ENCODE measurements around the gene SPRR4.

The SPRR4 gene

DNA sequence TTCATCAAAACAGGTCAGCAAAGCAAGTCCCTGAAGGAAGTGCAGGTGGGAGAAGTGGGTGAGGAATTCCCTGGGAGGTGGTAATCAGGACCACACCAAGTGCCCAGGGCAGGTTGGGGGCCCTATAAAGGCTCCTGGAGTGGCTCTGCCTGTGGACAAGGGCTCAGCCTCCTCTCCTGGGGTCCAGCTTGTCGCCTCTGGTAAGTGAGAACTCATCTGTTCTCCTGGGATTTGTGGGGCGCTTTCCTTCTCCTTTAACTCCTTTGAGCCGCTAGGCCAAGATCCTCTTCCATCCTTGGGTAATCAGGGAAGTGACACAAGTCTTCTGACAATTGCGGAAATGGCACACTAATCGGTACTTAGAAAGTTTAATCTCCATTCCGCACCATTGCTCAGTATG is at the start of gene SPRR4:
TSS of gene SPRR4 (plus strand) at position 154 of the 400 bp plus-strand sequence. CDS start 1,243 bp downstream, outside the sequence.
- DNase-seq = no peak

DNA sequence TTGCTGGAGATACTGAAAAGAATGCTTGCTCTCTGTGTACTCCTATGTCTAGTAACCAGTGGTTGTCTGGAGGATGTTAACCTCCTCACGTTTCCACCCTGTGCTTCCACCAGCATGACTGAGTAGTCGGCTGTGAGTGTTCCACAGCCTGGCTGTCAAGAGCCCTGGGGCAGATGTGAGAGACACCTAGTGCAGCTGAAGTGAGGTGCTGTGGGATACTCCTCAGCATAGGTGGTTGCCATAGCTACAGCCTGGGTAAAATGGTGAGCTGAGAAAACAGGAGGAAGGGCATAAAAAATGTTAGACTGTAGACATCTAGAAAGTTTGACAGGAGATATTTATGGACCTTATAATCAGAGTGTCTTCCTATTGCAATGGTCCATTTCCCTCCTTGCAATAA is 46.3 kb upstream of the SPRR4 start:
- no peak for DNase-seq

- no peak for DNase-seq
These were observed 44.4 kb upstream of the SPRR4 start for GRCh38 chr1:152926091-152926490.

DNA sequence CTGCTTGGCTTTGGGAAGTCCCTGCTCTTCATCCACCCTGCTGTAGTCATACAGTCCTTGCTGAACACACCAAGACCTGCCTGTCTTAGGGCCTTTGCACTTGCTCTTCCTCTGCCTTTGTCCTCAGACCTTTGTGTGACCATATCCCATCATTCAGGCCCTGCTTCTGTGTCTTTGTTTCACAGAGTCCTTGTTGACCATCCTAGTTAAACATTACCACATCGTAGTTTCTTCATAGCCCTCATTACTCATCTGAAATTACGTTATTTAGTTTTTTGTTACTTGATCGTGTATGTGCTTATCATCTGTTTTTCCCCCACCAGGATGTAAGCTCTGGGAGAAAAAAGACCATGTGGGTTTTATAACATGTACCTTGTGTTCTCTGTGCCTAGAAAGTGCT is 41.8 kb upstream of the SPRR4 start:
- DNase-seq = no peak

- DNase-seq = no peak
These were observed 38.2 kb upstream of the SPRR4 start for GRCh38 chr1:152932170-152932811.

DNA sequence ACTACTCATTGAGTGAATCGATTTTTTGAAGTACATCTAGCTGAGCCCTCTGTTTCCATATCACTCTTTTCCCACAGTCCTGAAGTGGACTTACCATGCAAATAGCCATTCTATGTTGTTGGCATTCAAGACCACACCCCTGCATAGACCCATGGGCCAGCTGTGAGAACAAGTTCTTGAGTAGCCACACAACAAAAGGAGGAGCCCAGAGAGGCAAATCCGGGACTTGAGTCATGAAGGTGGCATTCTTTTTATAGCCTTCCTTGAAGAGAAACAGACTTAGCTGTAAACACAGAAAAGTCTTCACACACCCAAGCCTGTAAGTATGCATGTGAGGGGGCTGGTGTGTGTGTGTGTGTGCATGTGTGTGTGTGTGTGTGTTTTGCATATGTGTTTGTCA is 37.3 kb upstream of the SPRR4 start:
- no peak for DNase-seq

DNA sequence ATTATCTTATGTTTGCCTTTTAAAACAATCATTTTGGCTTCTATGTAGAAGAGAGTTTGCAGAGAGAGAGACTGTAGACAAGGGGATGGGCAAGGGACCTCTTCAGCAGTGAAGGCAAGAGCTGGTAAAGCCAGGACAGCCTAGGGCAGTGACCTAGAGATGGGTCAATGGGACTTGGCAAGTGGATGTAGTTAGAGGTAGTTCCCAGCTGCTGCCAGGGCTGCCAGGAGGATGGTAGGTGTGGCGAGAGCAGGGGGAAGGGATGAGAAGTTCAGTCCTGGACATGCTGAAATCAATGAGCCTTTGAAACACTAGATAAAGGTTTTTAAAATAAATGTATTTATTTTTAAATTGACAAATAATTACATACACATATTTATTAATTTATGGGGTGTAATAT is 29.8 kb upstream of the SPRR4 start:
- no peak for DNase-seq

DNA sequence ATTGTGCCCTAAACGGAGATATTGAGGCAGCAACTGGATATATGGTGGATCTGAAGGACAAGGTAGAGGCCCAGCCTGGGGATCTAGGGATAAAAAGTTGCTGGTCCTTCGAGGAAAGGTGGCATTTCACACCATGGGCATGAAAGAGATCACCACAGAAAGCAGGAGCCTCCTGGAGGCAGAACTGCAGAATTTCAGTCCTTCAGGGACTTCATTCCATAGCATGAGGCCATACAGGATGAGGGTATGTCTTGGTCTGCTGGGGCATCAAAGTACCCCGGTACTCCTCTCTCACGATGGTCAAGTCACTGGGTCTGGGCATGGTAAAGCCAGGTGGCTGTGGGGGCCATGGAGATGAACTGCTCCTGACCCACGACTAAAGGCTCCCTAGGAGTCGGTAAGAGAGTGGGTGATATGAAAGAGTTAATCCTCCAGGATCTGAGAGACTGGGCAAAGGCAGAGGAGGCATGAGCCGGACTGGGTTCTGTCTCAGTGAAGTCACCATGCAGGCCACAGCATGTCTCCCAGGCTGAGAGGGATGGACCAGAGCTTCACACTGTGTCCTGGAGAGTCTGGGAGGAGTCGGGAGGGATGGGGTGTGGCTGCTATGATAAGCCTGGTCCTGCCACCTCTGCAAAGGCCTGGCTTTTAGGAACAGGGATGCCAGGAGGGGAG is 29.3 kb upstream of the SPRR4 start:
- DNase-seq = no peak

DNA sequence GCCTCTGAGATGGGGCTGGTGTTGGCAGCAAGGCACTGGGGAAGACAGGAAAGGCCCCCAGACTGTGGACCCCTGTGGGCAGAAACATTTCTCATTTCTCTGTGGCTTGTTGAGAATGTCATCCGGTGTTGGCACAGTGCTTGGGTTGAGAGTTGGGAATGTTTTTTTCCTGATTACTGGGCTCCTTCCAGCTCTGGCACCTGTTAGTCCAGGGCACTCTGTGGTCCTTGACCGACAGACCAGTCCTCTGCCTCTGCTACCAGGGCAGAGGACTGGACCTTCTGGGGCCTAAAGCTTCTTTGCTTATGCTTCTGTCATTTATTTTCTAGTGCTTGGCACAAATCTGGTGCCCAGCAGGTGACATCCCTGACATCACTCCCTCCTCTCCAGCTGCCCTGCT is 28.3 kb upstream of the SPRR4 start:
- no peak for DNase-seq

DNA sequence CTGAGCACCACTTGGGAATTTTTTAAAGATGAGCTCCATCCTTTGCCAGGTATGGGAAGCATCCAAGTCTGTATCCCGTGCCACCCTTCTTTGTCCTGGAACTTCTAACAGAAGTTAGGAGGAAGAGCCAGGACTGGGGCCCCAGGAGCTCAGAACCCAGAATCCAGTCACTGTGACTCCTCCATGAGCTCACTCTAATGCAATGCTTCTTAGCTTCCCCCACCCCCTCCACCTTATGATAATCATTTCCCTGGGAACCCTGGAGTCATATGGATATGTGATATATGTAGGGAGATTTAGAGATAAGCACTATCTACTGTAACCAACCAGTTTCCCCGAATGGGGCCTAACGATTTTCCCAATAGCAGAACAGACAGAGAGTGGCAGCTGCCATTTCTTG is 24.2 kb upstream of the SPRR4 start:
- DNase-seq = no peak

DNA sequence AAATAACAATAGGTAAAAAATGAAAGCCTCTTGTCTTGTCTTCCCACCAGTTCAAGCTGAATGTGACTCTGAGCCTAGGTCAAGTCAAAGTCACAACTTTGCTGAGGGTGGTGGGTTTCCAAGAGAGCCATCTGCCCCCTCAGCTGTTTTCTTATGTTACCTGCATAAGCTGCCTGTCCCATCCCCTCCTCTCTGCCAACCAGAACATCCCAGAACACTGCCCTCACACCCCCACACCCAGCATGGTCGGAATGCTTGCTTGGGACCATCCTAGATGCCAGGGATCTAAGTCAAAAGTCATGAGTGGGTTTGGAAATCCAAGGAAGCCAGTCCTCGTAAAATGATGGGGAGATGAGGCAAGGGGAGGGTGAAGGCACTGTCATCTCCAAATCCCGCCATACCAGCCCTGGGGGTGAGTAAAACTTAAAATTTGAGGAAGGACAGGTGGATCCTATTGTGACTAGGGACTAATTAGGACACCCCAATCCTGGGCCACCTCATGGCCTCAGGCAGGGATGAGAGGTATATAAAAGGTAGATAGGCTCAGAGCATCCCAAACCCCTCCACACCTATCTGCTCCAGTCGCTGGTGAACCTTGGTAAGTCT is 23.7 kb upstream of the SPRR4 start, which contains the start of gene SPRR5:
TSS of gene SPRR5 (plus strand) at position 556 of the 606 bp plus-strand sequence. CDS start 1,349 bp downstream, outside the sequence.
- no peak for DNase-seq

DNA sequence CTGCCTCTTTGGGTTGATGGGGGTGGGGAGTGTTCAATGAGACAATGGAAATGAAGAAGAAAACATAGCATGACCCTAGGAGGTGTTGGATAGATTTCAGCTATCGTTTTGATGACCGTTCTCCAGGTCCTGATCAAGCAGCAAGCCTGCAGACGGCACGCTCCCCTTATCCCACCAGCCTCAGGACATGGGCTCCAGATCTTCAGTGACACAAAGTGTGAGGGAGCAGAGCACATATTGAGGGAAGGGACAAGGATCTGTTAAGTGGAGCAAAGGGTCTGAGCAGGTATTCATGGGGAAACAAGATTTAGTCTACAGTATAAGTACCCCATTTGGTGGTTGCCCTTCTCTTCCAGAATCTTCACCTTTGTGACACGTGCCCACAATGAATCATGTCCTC is 18.7 kb upstream of the SPRR4 start:
- DNase-seq = no peak

GRCh38 chr1:152953761-152954160 is 16.7 kb upstream of the SPRR4 start:
- DNase-seq = no peak

- DNase-seq = no peak
These were observed 16.0 kb upstream of the SPRR4 start for GRCh38 chr1:152954436-152954835.

DNA sequence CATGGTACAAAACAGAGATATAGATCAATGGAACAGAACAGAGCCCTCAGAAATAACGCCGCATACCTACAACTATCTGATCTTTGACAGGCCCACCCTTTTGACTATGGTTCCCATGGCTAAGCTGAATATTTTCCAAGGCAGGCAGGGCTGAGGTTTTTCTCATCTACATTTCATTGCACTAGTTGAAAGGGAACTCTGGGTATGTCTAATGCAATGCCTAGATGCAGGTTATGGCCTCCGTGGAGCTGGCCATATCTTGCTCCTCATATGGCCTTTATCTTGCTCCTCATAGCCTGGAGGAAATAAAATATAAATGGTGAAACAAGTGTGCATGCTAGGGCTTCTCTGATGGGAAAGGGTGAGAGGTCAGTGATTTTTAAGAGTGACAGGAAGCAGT is 12.9 kb upstream of the SPRR4 start:
- no peak for DNase-seq

DNA sequence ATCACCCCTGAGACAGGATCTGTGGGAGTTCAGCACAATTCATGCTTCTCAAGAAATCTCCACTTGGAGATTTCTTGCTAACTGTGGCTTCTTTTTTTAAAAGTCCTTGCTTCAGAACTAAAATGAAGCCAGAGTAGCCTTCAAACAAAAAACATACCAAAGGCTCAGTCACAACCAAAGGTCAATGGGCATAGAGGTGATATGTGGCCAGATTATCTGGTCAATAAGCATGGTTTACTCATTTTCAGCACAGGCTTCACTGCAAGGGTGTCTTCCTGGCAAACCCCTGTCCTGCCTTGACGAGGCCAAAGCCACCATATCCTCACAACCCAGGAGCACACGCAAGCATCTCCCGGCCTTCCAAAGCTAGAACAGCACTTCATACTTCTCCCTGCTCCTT is 11.2 kb upstream of the SPRR4 start:
- no peak for DNase-seq

- no peak for DNase-seq
These were observed 10.5 kb upstream of the SPRR4 start for GRCh38 chr1:152959801-152960451.

DNA sequence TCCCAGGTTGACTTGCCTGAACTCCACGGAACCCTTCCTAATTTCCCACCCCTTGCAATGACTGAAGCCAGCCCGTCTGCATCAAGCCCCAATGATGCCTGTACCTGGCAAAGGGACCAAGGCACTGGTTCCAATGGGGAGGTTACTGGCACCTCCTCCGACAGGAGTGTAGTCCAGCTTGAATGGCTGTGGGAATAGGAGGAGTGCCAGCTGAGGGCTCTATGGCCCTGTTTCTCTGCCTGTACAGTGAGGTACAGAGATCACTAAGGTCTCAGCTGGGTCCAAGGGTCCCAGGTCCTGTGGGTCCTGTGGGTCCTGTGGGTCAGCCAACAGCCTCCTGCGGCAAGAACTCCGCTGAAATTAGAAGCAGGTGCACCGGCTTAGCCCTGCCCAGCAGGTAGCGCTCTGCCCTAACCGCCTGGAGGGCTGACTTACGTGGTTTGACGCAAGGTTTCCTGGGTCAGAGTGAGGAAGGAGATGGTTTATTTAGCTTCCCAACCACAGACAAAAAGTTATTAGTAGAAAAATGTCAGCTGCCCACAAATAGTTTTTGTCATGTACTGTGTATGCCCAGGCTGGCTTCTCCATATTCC is 9.9 kb upstream of the SPRR4 start:
- DNase-seq = no peak

DNA sequence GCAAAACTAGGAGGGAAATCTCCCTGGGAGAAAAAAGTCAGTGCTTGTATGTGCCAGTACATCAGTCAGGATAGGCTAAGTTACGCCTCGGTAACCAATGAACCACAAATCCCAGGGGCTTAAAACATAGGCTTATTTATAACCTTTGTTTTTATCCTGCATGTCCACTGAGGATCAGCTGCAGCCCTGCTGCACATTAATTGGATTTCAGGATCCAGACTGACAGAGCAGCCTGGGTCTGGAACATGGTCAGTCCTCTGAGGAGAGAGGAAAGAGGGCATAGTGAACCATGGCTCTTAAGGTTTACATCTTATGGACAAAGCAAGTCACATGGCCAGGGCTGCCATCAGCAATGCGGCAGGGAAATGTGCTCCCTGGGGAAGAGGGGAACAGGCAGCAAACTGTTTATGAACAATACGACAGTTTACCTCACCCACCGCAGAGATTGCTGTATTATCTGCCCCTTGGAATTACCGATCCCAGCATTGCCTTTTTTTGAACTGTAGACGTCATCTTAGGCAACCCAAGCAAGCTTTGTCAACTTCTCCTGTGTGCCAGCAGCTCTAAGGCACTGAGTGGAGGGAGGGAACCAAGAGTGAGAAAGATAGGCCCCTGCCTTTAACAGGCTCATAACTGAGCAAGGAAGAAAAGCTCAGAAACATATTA is 9.1 kb upstream of the SPRR4 start:
- no peak for DNase-seq

DNA sequence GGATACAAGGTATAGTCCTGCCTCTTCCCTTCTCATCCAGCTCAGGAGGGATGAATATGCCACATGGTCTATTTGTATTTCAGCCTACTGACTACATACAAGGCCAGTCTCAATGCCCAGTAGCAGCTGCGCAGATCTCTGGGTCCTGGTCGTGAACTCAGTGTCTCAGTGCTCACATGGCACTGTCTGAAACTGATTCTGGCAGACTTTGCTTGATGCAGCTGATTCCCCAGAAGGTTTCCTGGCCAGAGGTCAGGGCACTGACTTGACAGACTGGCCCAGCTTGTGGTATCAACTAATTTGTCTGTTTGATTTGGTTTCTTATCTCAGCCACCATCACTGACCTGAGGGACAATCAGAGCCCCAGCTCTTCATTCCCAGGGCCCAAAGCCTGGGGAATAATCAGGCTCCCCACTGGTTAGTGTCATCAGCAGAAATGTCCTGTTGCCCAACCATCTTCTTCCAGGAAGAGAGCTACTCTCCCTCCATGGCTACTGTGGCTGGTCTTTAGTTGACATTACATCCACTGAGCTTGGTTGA is 7.5 kb upstream of the SPRR4 start:
- DNase-seq = no peak

GRCh38 chr1:152964536-152964935 is 5.9 kb upstream of the SPRR4 start:
- DNase-seq = no peak

DNA sequence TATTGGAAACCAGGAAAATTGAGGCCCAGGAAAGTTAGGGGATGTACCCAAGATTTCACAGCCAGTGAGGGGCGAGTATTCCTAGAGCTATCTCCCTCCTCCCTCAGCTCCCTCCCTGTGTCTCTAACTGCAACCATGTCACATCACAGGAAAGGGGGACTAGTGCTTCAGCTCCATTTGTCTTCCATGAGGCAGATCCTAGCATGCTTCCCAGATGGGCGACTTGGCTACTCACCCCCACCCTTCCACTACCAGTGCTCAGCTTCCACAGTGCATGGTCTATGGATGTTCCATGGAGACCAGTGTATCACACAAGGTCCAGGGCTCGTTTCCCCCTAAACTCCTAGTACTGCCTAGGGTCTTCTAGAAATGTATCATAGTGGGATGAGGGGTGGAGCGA is 4.6 kb upstream of the SPRR4 start:
- DNase-seq = no peak

GRCh38 chr1:152967201-152967600 is 3.2 kb upstream of the SPRR4 start:
- no peak for DNase-seq

Data from stimulated activated CD4-positive, alpha-beta T cell treated with anti-CD3 and anti-CD28 coated beads, Interleukin-12 subunit alpha, Interleukin-12 subunit beta, amount 100 ng/mL, for 4 hours (primary cell).